ENCODE data around the gene HDAC3. TPM values are rescaled to one million over a fixed set of nuclear protein-coding genes. Genes with fewer than 3 reads are reported as not detected.

HDAC3 gene
- total RNA-seq, 2 experiments from 2014 or later: 83.6 to 85.4 TPM

GRCh38 chr5:141605523-141606277 is 30.9 kb downstream of the HDAC3 start:
- no peak overlapping the region for H2AFZ ChIP-seq (ENCODE audit: low read length)
- no peaks in the 10 kb centered on the region for H3K9me3 ChIP-seq (ENCODE audit: low read length)
- peak overlapping the region; percentile 72 for H3K27ac ChIP-seq (ENCODE audit: low read depth, low read length, poor library complexity, severe bottlenecking)
- POLR2A ChIA-PET: interaction anchor here (1.7 to 5.5 kb wide), 3 partner anchors 8 to 17 kb away, joined by 5 to 43 read pairs (median 14); partner anchors contain the start of gene DIAPH1
- H3K9me2 ChIP-seq (ENCODE audit: insufficient read depth, low read length): no peaks in the 10 kb centered on the region
- H4K20me1 ChIP-seq (ENCODE audit: insufficient read depth, low read length): peaks cover 22% of the 10 kb centered on the region
- intact Hi-C loops (cut with micrococcal nuclease; ENCODE audit: unreplicated experiment): no loop called here
- peak overlapping the region; percentile 39 for H3K4me3 ChIP-seq (ENCODE audit: low read depth, low read length, poor library complexity, severe bottlenecking)
- no TSS peak for BruUV-seq (replicated peaks)
- H3K36me3 ChIP-seq (ENCODE audit: insufficient read depth, low read length): peaks cover 22% of the 10 kb centered on the region
- DNase-seq (ENCODE audit: low spot score): peak; percentile 84
- peaks cover 92% of the 10 kb centered on the region for H3K79me2 ChIP-seq (ENCODE audit: insufficient read depth, low read depth, low read length)
- H3K4me1 ChIP-seq (ENCODE audit: insufficient read depth, low read length, poor library complexity, severe bottlenecking): peaks cover 43% of the 10 kb centered on the region
- H3K4me2 ChIP-seq (ENCODE audit: low read length): peak overlapping the region; percentile 75
- TF ChIP-seq CTCF (conservative IDR thresholded peaks at IDR 0.05; ENCODE audit: low read length) (no peak), EZH2phosphoT487 (IDR thresholded peaks at IDR 0.05; ENCODE audit: borderline replicate concordance, low read depth, low read length) (no peak)
- CTCF ChIA-PET (ENCODE audit: unreplicated experiment): interaction anchor here (1.0 to 1.3 kb wide), 2 partner anchors 12 to 13 kb away, joined by 3 read pairs; no protein-coding TSS in a partner anchor

- Histone ChIP-seq H3K27ac (ENCODE audit: low read depth, low read length, poor library complexity, severe bottlenecking) (no peak overlapping the region), H3K4me2 (ENCODE audit: low read length) (peak overlapping the region; percentile 75), H3K79me2 (ENCODE audit: insufficient read depth, low read depth, low read length) (peaks cover 89% of the 10 kb centered on the region), H3K4me3 (ENCODE audit: low read depth, low read length, poor library complexity, severe bottlenecking) (no peak overlapping the region), H3K9me2 (ENCODE audit: insufficient read depth, low read length) (no peaks in the 10 kb centered on the region), H4K20me1 (ENCODE audit: insufficient read depth, low read length) (peaks cover 17% of the 10 kb centered on the region), H3K36me3 (ENCODE audit: insufficient read depth, low read length) (peaks cover 12% of the 10 kb centered on the region; the same call in 1 of the 2 replicates), H3K9me3 (ENCODE audit: low read length) (no peaks in the 10 kb centered on the region), H2AFZ (ENCODE audit: low read length) (no peak overlapping the region), H3K4me1 (ENCODE audit: insufficient read depth, low read length, poor library complexity, severe bottlenecking) (peaks cover 46% of the 10 kb centered on the region)
- POLR2A ChIA-PET: interaction anchor here (0.6 to 1.8 kb wide), 3 partner anchors 12 to 188 kb away, joined by 3 to 7 read pairs (median 4); no protein-coding TSS in a partner anchor
- BruUV-seq (replicated peaks): no TSS peak
- TF ChIP-seq CTCF (conservative IDR thresholded peaks at IDR 0.05; ENCODE audit: low read length) (no peak), EZH2phosphoT487 (IDR thresholded peaks at IDR 0.05; ENCODE audit: borderline replicate concordance, low read depth, low read length) (no peak)
- peak; percentile 9 for DNase-seq (ENCODE audit: low spot score)
- intact Hi-C loops (cut with micrococcal nuclease; ENCODE audit: unreplicated experiment): no loop called here
- CTCF ChIA-PET (ENCODE audit: unreplicated experiment): interaction anchor here (0.6 kb wide), 1 partner anchor 12 kb away, joined by 3 read pairs; no protein-coding TSS in a partner anchor
Measured at GRCh38 chr5:141603923-141604717, 32.5 kb downstream of the HDAC3 start.
